ENCODE measurements around the gene CCDC13.

Gene CCDC13

GRCh38 chr3:42764561-42765295 is 8.3 kb downstream of the CCDC13 start:
- peaks cover 11% of the 10 kb centered on the region; the same call in 1 of the 2 replicates for H3K4me1 ChIP-seq (ENCODE audit: insufficient read depth, low read length)
- H3K27ac ChIP-seq (ENCODE audit: low read depth, low read length), result peak overlapping the region; percentile 37; the same call in 1 of the 2 replicates
- no peak overlapping the region for H3K9ac ChIP-seq (ENCODE audit: low read depth, low read length)
- H3K36me3 ChIP-seq (ENCODE audit: insufficient read depth, low read length), result no peaks in the 10 kb centered on the region
- H3K4me3 ChIP-seq (ENCODE audit: low read length), result no peak overlapping the region
- 78% methylated on average over 3 of the region's 3 CpGs for WGBS
- H3K9me3 ChIP-seq (ENCODE audit: insufficient read depth, low read depth, low read length), result no peaks in the 10 kb centered on the region
- no peaks in the 10 kb centered on the region for H3K27me3 ChIP-seq (ENCODE audit: insufficient read depth, low read length)

- WGBS, result 88% methylated on average over 3 of the region's 3 CpGs
- H3K9me3 ChIP-seq (ENCODE audit: insufficient read depth, low read depth, low read length), result no peaks in the 10 kb centered on the region
- no peaks in the 10 kb centered on the region for H3K27me3 ChIP-seq (ENCODE audit: insufficient read depth, low read length)
- no peak overlapping the region for H3K4me3 ChIP-seq (ENCODE audit: low read length)
- no peak overlapping the region for H3K9ac ChIP-seq (ENCODE audit: low read depth, low read length)
- H3K4me1 ChIP-seq (ENCODE audit: insufficient read depth, low read length), result peaks cover 11% of the 10 kb centered on the region; the same call in 1 of the 2 replicates
- no peaks in the 10 kb centered on the region for H3K36me3 ChIP-seq (ENCODE audit: insufficient read depth, low read length)
- peak overlapping the region; percentile 37; the same call in 1 of the 2 replicates for H3K27ac ChIP-seq (ENCODE audit: low read depth, low read length)
Observed at GRCh38 chr3:42764115-42764514, 8.9 kb downstream of the CCDC13 start.

GRCh38 chr3:42763021-42763420 is 10.0 kb downstream of the CCDC13 start:
- Histone ChIP-seq H3K27ac (ENCODE audit: low read depth, low read length) (no peak overlapping the region), H3K9ac (ENCODE audit: low read depth, low read length) (no peak overlapping the region), H3K27me3 (ENCODE audit: insufficient read depth, low read length) (no peaks in the 10 kb centered on the region), H3K36me3 (ENCODE audit: insufficient read depth, low read length) (no peaks in the 10 kb centered on the region), H3K9me3 (ENCODE audit: insufficient read depth, low read depth, low read length) (no peaks in the 10 kb centered on the region), H3K4me3 (ENCODE audit: low read length) (no peak overlapping the region), H3K4me1 (ENCODE audit: insufficient read depth, low read length) (peaks cover 11% of the 10 kb centered on the region; the same call in 1 of the 2 replicates)
- 91% methylated on average over 2 of the region's 2 CpGs for WGBS

GRCh38 chr3:42762046-42762724 is 10.9 kb downstream of the CCDC13 start:
- peaks cover 11% of the 10 kb centered on the region; the same call in 1 of the 2 replicates for H3K4me1 ChIP-seq (ENCODE audit: insufficient read depth, low read length)
- H3K27me3 ChIP-seq (ENCODE audit: insufficient read depth, low read length), result no peaks in the 10 kb centered on the region
- no peak overlapping the region for H3K9ac ChIP-seq (ENCODE audit: low read depth, low read length)
- WGBS, result 97% methylated on average over 6 of the region's 6 CpGs
- no peaks in the 10 kb centered on the region for H3K9me3 ChIP-seq (ENCODE audit: insufficient read depth, low read depth, low read length)
- H3K27ac ChIP-seq (ENCODE audit: low read depth, low read length), result no peak overlapping the region
- H3K36me3 ChIP-seq (ENCODE audit: insufficient read depth, low read length), result no peaks in the 10 kb centered on the region
- no peak overlapping the region for H3K4me3 ChIP-seq (ENCODE audit: low read length)

- Histone ChIP-seq H3K9me3 (ENCODE audit: insufficient read depth, low read depth, low read length) (no peaks in the 10 kb centered on the region), H3K9ac (ENCODE audit: low read depth, low read length) (no peak overlapping the region), H3K27me3 (ENCODE audit: insufficient read depth, low read length) (no peaks in the 10 kb centered on the region), H3K27ac (ENCODE audit: low read depth, low read length) (no peak overlapping the region), H3K36me3 (ENCODE audit: insufficient read depth, low read length) (no peaks in the 10 kb centered on the region), H3K4me3 (ENCODE audit: low read length) (no peak overlapping the region), H3K4me1 (ENCODE audit: insufficient read depth, low read length) (no peaks in the 10 kb centered on the region)
- WGBS, result 85% methylated on average over 11 of the region's 11 CpGs
Observed at GRCh38 chr3:42758126-42758525, 14.9 kb downstream of the CCDC13 start.

GRCh38 chr3:42756681-42757213 is 16.3 kb downstream of the CCDC13 start:
- H3K27ac ChIP-seq (ENCODE audit: low read depth, low read length), result no peak overlapping the region
- H3K9me3 ChIP-seq (ENCODE audit: insufficient read depth, low read depth, low read length), result no peaks in the 10 kb centered on the region
- H3K27me3 ChIP-seq (ENCODE audit: insufficient read depth, low read length), result no peaks in the 10 kb centered on the region
- no peak overlapping the region for H3K9ac ChIP-seq (ENCODE audit: low read depth, low read length)
- 92% methylated on average over 6 of the region's 6 CpGs for WGBS
- no peak overlapping the region for H3K4me3 ChIP-seq (ENCODE audit: low read length)
- H3K4me1 ChIP-seq (ENCODE audit: insufficient read depth, low read length), result no peaks in the 10 kb centered on the region
- no peaks in the 10 kb centered on the region for H3K36me3 ChIP-seq (ENCODE audit: insufficient read depth, low read length)

- Histone ChIP-seq H3K9ac (ENCODE audit: low read depth, low read length) (no peak overlapping the region), H3K4me3 (ENCODE audit: low read length) (no peak overlapping the region), H3K4me1 (ENCODE audit: insufficient read depth, low read length) (no peaks in the 10 kb centered on the region), H3K27me3 (ENCODE audit: insufficient read depth, low read length) (no peaks in the 10 kb centered on the region), H3K36me3 (ENCODE audit: insufficient read depth, low read length) (no peaks in the 10 kb centered on the region), H3K27ac (ENCODE audit: low read depth, low read length) (no peak overlapping the region), H3K9me3 (ENCODE audit: insufficient read depth, low read depth, low read length) (no peaks in the 10 kb centered on the region)
- WGBS, result 77% methylated on average over 5 of the region's 5 CpGs
Observed at GRCh38 chr3:42755681-42756578, 17.1 kb downstream of the CCDC13 start.

- no peaks in the 10 kb centered on the region for H3K9me3 ChIP-seq (ENCODE audit: insufficient read depth, low read depth, low read length)
- H3K4me3 ChIP-seq (ENCODE audit: low read length), result no peak overlapping the region
- no peak overlapping the region for H3K27ac ChIP-seq (ENCODE audit: low read depth, low read length)
- WGBS, result 93% methylated on average over 3 of the region's 3 CpGs
- no peaks in the 10 kb centered on the region for H3K27me3 ChIP-seq (ENCODE audit: insufficient read depth, low read length)
- no peaks in the 10 kb centered on the region for H3K4me1 ChIP-seq (ENCODE audit: insufficient read depth, low read length)
- no peaks in the 10 kb centered on the region for H3K36me3 ChIP-seq (ENCODE audit: insufficient read depth, low read length)
- no peak overlapping the region for H3K9ac ChIP-seq (ENCODE audit: low read depth, low read length)
Observed at GRCh38 chr3:42753757-42754156, 19.3 kb downstream of the CCDC13 start.

GRCh38 chr3:42752961-42753360 is 20.1 kb downstream of the CCDC13 start:
- Histone ChIP-seq H3K36me3 (ENCODE audit: insufficient read depth, low read length) (no peaks in the 10 kb centered on the region), H3K4me1 (ENCODE audit: insufficient read depth, low read length) (no peaks in the 10 kb centered on the region), H3K4me3 (ENCODE audit: low read length) (no peak overlapping the region), H3K27me3 (ENCODE audit: insufficient read depth, low read length) (no peaks in the 10 kb centered on the region), H3K9ac (ENCODE audit: low read depth, low read length) (no peak overlapping the region), H3K9me3 (ENCODE audit: insufficient read depth, low read depth, low read length) (no peaks in the 10 kb centered on the region), H3K27ac (ENCODE audit: low read depth, low read length) (no peak overlapping the region)
- 94% methylated on average over 3 of the region's 4 CpGs for WGBS

- no peak overlapping the region for H3K9ac ChIP-seq (ENCODE audit: low read depth, low read length)
- H3K36me3 ChIP-seq (ENCODE audit: insufficient read depth, low read length), result no peaks in the 10 kb centered on the region
- no peaks in the 10 kb centered on the region for H3K9me3 ChIP-seq (ENCODE audit: insufficient read depth, low read depth, low read length)
- H3K4me3 ChIP-seq (ENCODE audit: low read length), result no peak overlapping the region
- H3K27ac ChIP-seq (ENCODE audit: low read depth, low read length), result no peak overlapping the region
- no peaks in the 10 kb centered on the region for H3K27me3 ChIP-seq (ENCODE audit: insufficient read depth, low read length)
- no peaks in the 10 kb centered on the region for H3K4me1 ChIP-seq (ENCODE audit: insufficient read depth, low read length)
- 96% methylated on average over 9 of the region's 9 CpGs for WGBS
Observed at GRCh38 chr3:42752441-42752840, 20.6 kb downstream of the CCDC13 start.

Measured in HUES64 (cell line).